B cell (primary cell): ENCODE measurements around the gene NAP1L1. TPM values are rescaled to one million over a fixed set of nuclear protein-coding genes. Genes with fewer than 3 reads are reported as not detected.
A peak's percentile ranks its signal among the peaks of the same experiment; 100 is the strongest.

Experiments
- ATAC-seq: fragments of 200-7000 bp; cut with Tn5 transposase; one replicate; pipeline ENCODE4 v1.10.0; 2021; ENCODE audit warnings: low read depth, mild to moderate bottlenecking, moderate number of reproducible peaks, moderate library complexity
- CTCF ChIA-PET: fragments of 350-600 bp; sonication (Branson Sonifier 250); formaldehyde crosslinking; loops from one replicate; lab custom pipeline; 2021; ENCODE audit warnings: antibody characterized with exemption, inconsistent platforms; lab: Charles Lee
- POLR2A ChIA-PET: fragments of 350-600 bp; sonication (Branson Sonifier 250); formaldehyde crosslinking; loops from one replicate; lab custom pipeline; 2021; ENCODE audit warnings: antibody characterized with exemption; lab: Charles Lee
- DNase-seq: peaks from one replicate; pipeline ENCODE4 v3.0.0; 2013
- H2AFZ ChIP-seq: 2 replicates; pipeline ENCODE4 v1.6.1; 2012; ENCODE audit warnings: mild to moderate bottlenecking, low read depth, low read length; ENCODE audit not compliant: insufficient read depth, poor library complexity, severe bottlenecking
- H3K27ac ChIP-seq, 2 donors: 1 replicate in 1 of 2; 2 replicates in 1 of 2; pipeline ENCODE4 v1.5.1; 2012 to 2013; ENCODE audit warnings: low read length in 2 of 2, mild to moderate bottlenecking in 2 of 2, moderate library complexity in 1 of 2
- H3K27me3 ChIP-seq, 4 experiments: fragments of 200-600 bp in 1 of 4; sonication (generic) in 1 of 4; replicated peaks in 1 of 4; 1 replicate in 2 of 4; 2 replicates in 2 of 4; pipeline versions ENCODE4 v1.6.1 to v1.7.0; 2013 to 2016; ENCODE audit warnings: low read length in 3 of 4, mild to moderate bottlenecking in 2 of 4, mixed read lengths in 1 of 4, moderate library complexity in 1 of 4; ENCODE audit not compliant: insufficient read depth in 4 of 4, control insufficient read depth in 3 of 4; ENCODE audit errors: control extremely low read depth in 1 of 4
- H3K36me3 ChIP-seq, 2 experiments: replicated peaks in 1 of 2; 1 replicate in 1 of 2; 2 replicates in 1 of 2; pipeline versions ENCODE4 v1.6.1 to v1.7.1; 2013; ENCODE audit warnings: low read length in 1 of 2; ENCODE audit not compliant: insufficient read depth in 2 of 2, control insufficient read depth in 1 of 2; ENCODE audit errors: control extremely low read depth in 1 of 2, extremely low read depth in 1 of 2
- H3K4me1 ChIP-seq, 2 donors: fragments of 200-600 bp in 1 of 2; sonication (generic) in 1 of 2; 1 replicate in 1 of 2; 2 replicates in 1 of 2; pipeline versions ENCODE4 v1.5.1 to v1.6.1; 2013 to 2017; ENCODE audit warnings: low read length in 2 of 2; ENCODE audit not compliant: control insufficient read depth in 2 of 2, insufficient read depth in 2 of 2
- H3K4me2 ChIP-seq: replicated peaks from 2 replicates; pipeline ENCODE3; 2012; ENCODE audit warnings: mild to moderate bottlenecking, low read depth, low read length; ENCODE audit not compliant: poor library complexity, severe bottlenecking
- H3K4me3 ChIP-seq, 5 experiments: fragments of 200-600 bp in 1 of 5; sonication (generic) in 1 of 5; 1 replicate in 3 of 5; 2 replicates in 2 of 5; pipeline versions ENCODE4 v1.5.1 to v1.7.0; 2011 to 2016; ENCODE audit warnings: low read length in 4 of 5, mild to moderate bottlenecking in 4 of 5, low read depth in 2 of 5, control low read depth in 1 of 5, moderate library complexity in 1 of 5; ENCODE audit not compliant: insufficient read depth in 1 of 5; ENCODE audit errors: control extremely low read depth in 1 of 5, extremely low read depth in 1 of 5
- H3K79me2 ChIP-seq: fragments of 200-600 bp; sonication (generic); one replicate; pipeline ENCODE4 v1.6.0; 2016; ENCODE audit warnings: low read length; ENCODE audit not compliant: control insufficient read depth, insufficient read depth
- H3K9ac ChIP-seq: fragments of 200-600 bp; sonication (generic); 2 replicates; pipeline ENCODE4 v1.6.1; 2017; ENCODE audit warnings: mild to moderate bottlenecking, low read length, moderate library complexity
- H3K9me3 ChIP-seq, 3 donors: one replicate each; pipeline versions ENCODE4 v1.6.1 to v1.7.1; 2013; ENCODE audit warnings: low read length in 2 of 3; ENCODE audit not compliant: control insufficient read depth in 2 of 3, insufficient read depth in 1 of 3; ENCODE audit errors: control extremely low read depth in 1 of 3
- H4K20me1 ChIP-seq: 2 replicates; pipeline ENCODE4 v1.6.0; 2012; ENCODE audit warnings: mild to moderate bottlenecking, low read length; ENCODE audit not compliant: insufficient read depth, control insufficient read depth, poor library complexity, severe bottlenecking
- H3K27ac Mint-ChIP-seq: one replicate; pipeline ENCODE4 v1.8.0; 2021; ENCODE audit warnings: mixed read lengths
- H3K27me3 Mint-ChIP-seq: one replicate; pipeline ENCODE4 v1.8.0; 2021; ENCODE audit warnings: mixed read lengths
- H3K4me1 Mint-ChIP-seq: one replicate; pipeline ENCODE4 v1.8.0; 2021; ENCODE audit warnings: mixed read lengths
- H3K4me3 Mint-ChIP-seq: one replicate; pipeline ENCODE4 v1.8.0; 2021; ENCODE audit warnings: mixed read lengths
- H3K9me3 Mint-ChIP-seq: one replicate; pipeline ENCODE4 v1.8.0; 2022; ENCODE audit warnings: mixed read lengths; ENCODE audit not compliant: insufficient read depth
- EZH2 ChIP-seq: IDR thresholded peaks from 2 replicates; pipeline ENCODE4 v1.6.1; 2012; ENCODE audit warnings: borderline replicate concordance, low read depth, mild to moderate bottlenecking, moderate library complexity, low read length; ENCODE audit not compliant: insufficient read depth, poor library complexity, severe bottlenecking
- WGBS: methylation state at CpG from one replicate; pipeline ENCODE4 v1.1.5; 2013; ENCODE audit warnings: missing lambda C conversion rate; ENCODE audit not compliant: insufficient coverage; 5-methylcytosine and 5-hydroxymethylcytosine counted together
- intact Hi-C: fragments of 100-400 bp; cut with micrococcal nuclease; formaldehyde crosslinking; loops from one replicate; pipeline ENCODE4 v1.10.0; 2022
- polyA minus RNA-seq: library from RNA; depleted of rRNA, polyadenylated mRNA; stranded (reverse); fragments of >200 nt; gene quantifications from 2 replicates; pipeline ENCODE4 v1.2.3, GENCODE V29; 2012
- polyA plus RNA-seq: library from polyadenylated mRNA; depleted of rRNA; stranded (reverse); fragments of >200 nt; gene quantifications from 2 replicates; pipeline ENCODE4 v1.2.3, GENCODE V29; 2012
- total RNA-seq, 2 donors: library from RNA; stranded (reverse); fragments of 120-200 nt in 1 of 2; gene quantifications; 1 replicate in 1 of 2; 2 replicates in 1 of 2; pipeline versions ENCODE4 v1.2.3 to v1.2.4, GENCODE V29; 2013 to 2022
- TF ChIP-seq, protein P1 (sequence below): fragments of 200-600 bp; IDR thresholded peaks from one replicate; pipeline ENCODE4 v1.8.0; 2022; ENCODE audit warnings: antibody characterized with exemption, mild to moderate bottlenecking

Gene NAP1L1, protein sequence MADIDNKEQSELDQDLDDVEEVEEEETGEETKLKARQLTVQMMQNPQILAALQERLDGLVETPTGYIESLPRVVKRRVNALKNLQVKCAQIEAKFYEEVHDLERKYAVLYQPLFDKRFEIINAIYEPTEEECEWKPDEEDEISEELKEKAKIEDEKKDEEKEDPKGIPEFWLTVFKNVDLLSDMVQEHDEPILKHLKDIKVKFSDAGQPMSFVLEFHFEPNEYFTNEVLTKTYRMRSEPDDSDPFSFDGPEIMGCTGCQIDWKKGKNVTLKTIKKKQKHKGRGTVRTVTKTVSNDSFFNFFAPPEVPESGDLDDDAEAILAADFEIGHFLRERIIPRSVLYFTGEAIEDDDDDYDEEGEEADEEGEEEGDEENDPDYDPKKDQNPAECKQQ
- 751 and 766 TPM in 2 replicates for total RNA-seq
- total RNA-seq (2013), result 358 TPM
- polyA plus RNA-seq, result 165 and 270 TPM in 2 replicates
- 57.1 and 138 TPM in 2 replicates for polyA minus RNA-seq

DNA sequence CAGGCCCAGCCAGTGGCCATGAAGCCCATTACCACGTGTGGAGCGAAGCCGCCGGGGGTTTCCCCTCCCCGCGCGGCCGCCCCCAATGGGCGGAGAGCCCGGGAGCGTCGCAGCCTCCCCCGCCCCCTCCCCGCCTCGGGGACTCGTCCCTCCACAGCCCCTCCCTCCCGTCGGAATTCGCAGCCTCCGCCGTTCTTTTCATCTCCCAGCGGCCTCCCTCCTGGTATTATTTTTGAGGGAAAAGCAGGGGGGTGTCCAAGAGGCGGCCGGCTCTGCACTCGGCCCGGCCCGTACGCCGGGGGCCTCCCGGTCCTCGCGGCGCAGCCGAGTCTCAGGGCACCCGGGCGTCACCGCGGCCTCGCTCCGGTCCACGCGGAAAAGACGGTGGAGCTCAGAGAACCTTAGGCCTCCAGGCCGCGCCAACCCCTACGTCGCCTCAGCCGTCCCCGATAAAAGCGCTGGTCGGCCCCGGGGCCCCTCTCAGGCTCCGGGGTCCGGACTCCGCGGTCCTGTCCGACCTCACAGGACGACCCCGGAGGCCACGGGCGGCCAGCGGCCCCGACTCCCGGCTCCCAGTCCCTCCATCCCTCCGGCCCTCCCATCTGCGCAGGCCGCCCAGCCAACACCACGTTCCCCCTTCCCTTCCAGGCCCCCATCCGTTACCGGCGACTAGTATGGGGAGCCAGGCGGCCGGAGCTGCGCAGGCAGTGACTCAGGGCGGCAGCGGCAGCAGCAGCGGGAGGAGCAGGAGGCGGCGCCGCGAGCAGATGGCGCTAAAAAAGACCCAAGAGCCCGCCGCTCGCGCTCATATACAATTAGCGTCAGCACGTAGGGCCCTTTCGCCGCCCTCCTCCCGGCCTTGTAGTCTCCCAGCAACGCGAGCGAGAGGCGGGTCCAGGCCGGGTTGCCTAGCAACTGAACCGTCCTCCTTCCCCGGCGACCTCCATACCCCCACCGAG is at the start of gene NAP1L1:
TSS of gene NAP1L1 (minus strand) at position 782 of the 959 bp plus-strand sequence. CDS start 10,466 bp downstream, outside the sequence.
- Histone ChIP-seq H3K36me3 (peaks cover 0 to 3% of the 10 kb centered on the region in 2 experiments), H3K4me1 (peaks cover 26 to 44% of the 10 kb centered on the region in 2 donors), H3K9me3 (peaks cover 0 to under 1% (median 0%) of the 10 kb centered on the region in 3 donors), H4K20me1 (peaks cover 53% of the 10 kb centered on the region), H3K79me2 (peaks cover 52% of the 10 kb centered on the region), H3K27me3 (no peaks in the 10 kb centered on the region), H3K27ac (peak within 1 kb of the TSS; percentile 96 to 98), H2AFZ (peak within 1 kb of the TSS; percentile 76), H3K4me2 (peak within 1 kb of the TSS; percentile 85), H3K4me3 (peak within 1 kb of the TSS; percentile 56 to 94 (median 89)), H3K9ac (peak within 1 kb of the TSS; percentile 97)
- DNase-seq (peak; percentile 98), ATAC-seq (peak; percentile 82)
- WGBS, result under 1% methylated on average over 95 of the region's 100 CpGs
- Mint-ChIP-seq H3K27ac (peak within 1 kb of the TSS; percentile 99), H3K4me3 (peak within 1 kb of the TSS; percentile 99), H3K27me3 (no peaks in the 10 kb centered on the region), H3K9me3 (no peaks in the 10 kb centered on the region), H3K4me1 (peaks cover 50% of the 10 kb centered on the region)
- ChIA-PET CTCF (interaction anchor here (0.7 to 1.5 kb wide), 3 partner anchors 51 to 473 kb away, joined by 3 read pairs; partner anchors contain the start of gene BBS10), POLR2A (interaction anchor here (0.6 to 2.1 kb wide), 2 partner anchors 264 to 573 kb away, joined by 3 to 9 read pairs; partner anchors contain the start of genes BBS10 and KRR1)
- intact Hi-C loops, result loop anchor here (1.0 to 10.0 kb wide), 12 partner anchors 53 to 1547 kb away; partner anchors contain the start of genes ATXN7L3B, BBS10, CSRP2 and GLIPR1
- TF ChIP-seq, protein P1, sequence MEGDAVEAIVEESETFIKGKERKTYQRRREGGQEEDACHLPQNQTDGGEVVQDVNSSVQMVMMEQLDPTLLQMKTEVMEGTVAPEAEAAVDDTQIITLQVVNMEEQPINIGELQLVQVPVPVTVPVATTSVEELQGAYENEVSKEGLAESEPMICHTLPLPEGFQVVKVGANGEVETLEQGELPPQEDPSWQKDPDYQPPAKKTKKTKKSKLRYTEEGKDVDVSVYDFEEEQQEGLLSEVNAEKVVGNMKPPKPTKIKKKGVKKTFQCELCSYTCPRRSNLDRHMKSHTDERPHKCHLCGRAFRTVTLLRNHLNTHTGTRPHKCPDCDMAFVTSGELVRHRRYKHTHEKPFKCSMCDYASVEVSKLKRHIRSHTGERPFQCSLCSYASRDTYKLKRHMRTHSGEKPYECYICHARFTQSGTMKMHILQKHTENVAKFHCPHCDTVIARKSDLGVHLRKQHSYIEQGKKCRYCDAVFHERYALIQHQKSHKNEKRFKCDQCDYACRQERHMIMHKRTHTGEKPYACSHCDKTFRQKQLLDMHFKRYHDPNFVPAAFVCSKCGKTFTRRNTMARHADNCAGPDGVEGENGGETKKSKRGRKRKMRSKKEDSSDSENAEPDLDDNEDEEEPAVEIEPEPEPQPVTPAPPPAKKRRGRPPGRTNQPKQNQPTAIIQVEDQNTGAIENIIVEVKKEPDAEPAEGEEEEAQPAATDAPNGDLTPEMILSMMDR, result no peak
- TF ChIP-seq EZH2, result no peak
